ENCODE data around the gene SIK3. TPM values are rescaled to one million over a fixed set of nuclear protein-coding genes. Genes with fewer than 3 reads are reported as not detected.

SIK3 gene
- total RNA-seq, 1 experiment from 2014 or later: 31.4 TPM

DNA sequence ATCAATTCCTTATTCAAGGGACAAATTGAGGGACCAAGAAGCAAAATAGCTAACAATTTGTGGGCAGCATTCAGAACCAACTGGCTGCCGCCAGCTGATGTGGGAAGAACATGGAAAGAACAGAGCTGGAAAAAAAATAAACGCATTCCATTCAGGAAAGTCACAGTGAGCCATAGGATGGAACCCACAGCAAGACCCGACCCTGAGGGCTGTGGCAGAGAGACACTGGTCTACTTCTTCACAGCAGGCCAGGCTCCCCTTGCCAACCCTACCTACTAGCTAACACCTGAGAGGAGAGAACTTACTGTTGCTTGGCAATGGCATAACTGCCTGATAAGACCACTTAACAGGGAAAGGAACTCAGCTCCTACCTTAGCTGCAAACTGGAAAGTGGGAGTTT lies 137.3 kb downstream of the SIK3 start:
- Histone ChIP-seq H3K79me1 (ENCODE audit: insufficient read depth, low read depth, low read length, poor library complexity, severe bottlenecking) (peaks cover 3% of the 10 kb centered on the region), H4K8ac (replicated peaks; ENCODE audit: insufficient read length, low read depth, low read length) (no peak overlapping the region), H2BK12ac (ENCODE audit: insufficient read length, low read depth, low read length) (no peak overlapping the region), H3K14ac (ENCODE audit: insufficient read depth, low read length) (no peak overlapping the region), H3K27me3 (ENCODE audit: insufficient read depth, low read length) (no peaks in the 10 kb centered on the region), H2BK5ac (ENCODE audit: insufficient read length, low read length) (no peak overlapping the region), H3K79me2 (ENCODE audit: insufficient read depth, low read length) (0 out of 2 replicates have a peak, but pooled peaks cover 2% of the 10 kb centered on the region), H4K91ac (ENCODE audit: insufficient read length, low read depth, low read length) (no peak overlapping the region), H3K4me1 (ENCODE audit: insufficient read depth, low read length) (peaks cover 3% of the 10 kb centered on the region; the same call in 1 of the 2 replicates), H3K23me2 (ENCODE audit: insufficient read length, low read depth, low read length, poor library complexity, severe bottlenecking) (no peaks in the 10 kb centered on the region), H4K5ac (ENCODE audit: insufficient read length, low read depth, low read length) (no peak overlapping the region), H3K9me3 (ENCODE audit: control insufficient read depth, low read depth, low read length) (no peaks in the 10 kb centered on the region), H3K18ac (ENCODE audit: insufficient read length, low read depth, low read length) (no peak overlapping the region), H3K4ac (ENCODE audit: low read depth, low read length) (no peak overlapping the region), H2BK20ac (ENCODE audit: low read depth, low read length, poor library complexity, severe bottlenecking) (no peak overlapping the region), H2AFZ (ENCODE audit: low read length) (no peak overlapping the region), H4K20me1 (ENCODE audit: control insufficient read depth, insufficient read depth, insufficient read length) (peaks cover 3% of the 10 kb centered on the region), H3K4me2 (ENCODE audit: insufficient read depth, insufficient read length, low read length) (no peak overlapping the region), H3K27ac (ENCODE audit: insufficient read length, low read depth, low read length) (no peak overlapping the region), H2BK15ac (ENCODE audit: low read depth, low read length) (no peak overlapping the region), H2AK5ac (ENCODE audit: insufficient read length, low read length) (no peak overlapping the region), H3K23ac (ENCODE audit: insufficient read length, low read depth, low read length) (no peak overlapping the region), H3K56ac (ENCODE audit: insufficient read length, low read depth, low read length) (no peak overlapping the region), H3K9ac (ENCODE audit: extremely low read depth, insufficient read length, low read length) (no peak overlapping the region), H2BK120ac (ENCODE audit: low read depth, low read length, poor library complexity, severe bottlenecking) (no peak overlapping the region), H3T11ph (ENCODE audit: low read length) (no peak overlapping the region)
- no peaks in the 10 kb centered on the region for H3K9me3 Mint-ChIP-seq
- H3K27me3 Mint-ChIP-seq (ENCODE audit: low read depth): no peaks in the 10 kb centered on the region
- H3K27ac Mint-ChIP-seq: peak overlapping the region; percentile 51 to 84 (median 77); a peak in 4 of 7 replicates
- H3K4me3 Mint-ChIP-seq: no peak overlapping the region
- no peak for TF ChIP-seq CTCF (conservative IDR thresholded peaks at IDR 0.05)
- no peaks in the 10 kb centered on the region for H3K36me3 Mint-ChIP-seq (ENCODE audit: insufficient read depth in 1 of 3, low read depth in 3 of 3)
- DNase-seq: no peak
- H3K4me1 Mint-ChIP-seq: peaks cover 35 to 40% of the 10 kb centered on the region in 2 experiments
- WGBS (ENCODE audit: extremely low coverage, insufficient read length, low lambda C conversion rate): no CpG with 5 or more reads among the region's 3 CpGs
